T-helper 1 cell (primary cell): ENCODE results near the gene CYP11A1.
A peak's percentile ranks its signal among the peaks of the same experiment; 100 is the strongest.

Experiments used
- DNase-seq, 5 donors: peaks; one replicate each; pipeline ENCODE4 v3.0.0-alpha.2; 2012 to 2020

The CYP11A1 gene

DNA sequence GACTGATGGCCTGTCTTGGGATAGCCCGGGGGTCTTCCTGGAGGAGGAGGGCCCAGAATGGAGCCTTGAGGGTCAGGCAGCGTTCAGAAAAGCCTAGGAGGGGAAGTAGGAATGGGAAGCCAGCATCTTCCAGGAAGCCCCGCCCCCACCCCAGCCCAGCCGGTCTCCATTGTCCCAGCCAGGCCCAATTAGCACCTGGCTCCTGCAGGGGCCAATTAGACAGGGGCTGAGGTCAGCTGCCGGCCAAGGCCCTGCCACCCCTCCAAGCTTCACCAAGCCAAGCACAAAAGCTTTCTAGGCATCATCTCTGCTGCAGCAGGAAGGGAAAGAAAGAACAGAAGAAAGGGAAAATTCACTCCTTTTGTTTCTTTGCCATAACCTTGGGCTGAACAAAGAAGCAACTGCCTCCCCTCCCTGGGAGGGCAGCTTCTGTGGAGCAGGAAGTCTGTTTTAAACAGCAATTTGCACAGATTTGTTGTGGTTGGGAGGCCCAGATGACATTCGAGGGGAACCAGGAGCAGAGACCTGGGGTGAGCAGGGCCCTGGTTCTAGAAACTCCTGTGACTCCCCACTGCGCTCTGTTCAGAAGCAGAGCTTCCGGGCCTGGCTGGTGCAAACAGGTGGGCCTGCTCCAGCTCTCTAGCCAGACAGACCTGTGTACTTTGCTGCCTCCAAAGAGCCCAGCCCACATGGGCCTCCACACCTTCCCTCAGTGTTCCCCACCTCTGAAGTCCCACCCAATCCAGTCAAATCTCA lies 47.7 kb downstream of the CYP11A1 start:
- DNase-seq: no peak

DNA sequence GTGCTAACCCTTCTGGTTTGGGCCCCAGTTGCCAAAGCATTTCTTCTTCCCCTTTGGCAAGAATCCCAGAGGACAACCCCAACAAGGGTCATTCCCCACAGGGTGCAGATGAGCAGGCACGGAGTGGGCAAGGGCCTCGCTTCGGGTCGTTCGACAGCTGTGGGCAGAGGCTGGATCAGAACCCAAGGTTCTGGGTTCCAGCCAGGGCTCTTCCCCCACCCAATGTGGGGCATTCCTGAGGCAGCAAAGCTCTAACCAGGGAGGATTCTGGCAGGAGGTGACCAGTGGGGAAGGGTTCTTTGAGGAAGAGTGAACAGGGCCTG lies 48.3 kb downstream of the CYP11A1 start:
- no peak for DNase-seq

DNA sequence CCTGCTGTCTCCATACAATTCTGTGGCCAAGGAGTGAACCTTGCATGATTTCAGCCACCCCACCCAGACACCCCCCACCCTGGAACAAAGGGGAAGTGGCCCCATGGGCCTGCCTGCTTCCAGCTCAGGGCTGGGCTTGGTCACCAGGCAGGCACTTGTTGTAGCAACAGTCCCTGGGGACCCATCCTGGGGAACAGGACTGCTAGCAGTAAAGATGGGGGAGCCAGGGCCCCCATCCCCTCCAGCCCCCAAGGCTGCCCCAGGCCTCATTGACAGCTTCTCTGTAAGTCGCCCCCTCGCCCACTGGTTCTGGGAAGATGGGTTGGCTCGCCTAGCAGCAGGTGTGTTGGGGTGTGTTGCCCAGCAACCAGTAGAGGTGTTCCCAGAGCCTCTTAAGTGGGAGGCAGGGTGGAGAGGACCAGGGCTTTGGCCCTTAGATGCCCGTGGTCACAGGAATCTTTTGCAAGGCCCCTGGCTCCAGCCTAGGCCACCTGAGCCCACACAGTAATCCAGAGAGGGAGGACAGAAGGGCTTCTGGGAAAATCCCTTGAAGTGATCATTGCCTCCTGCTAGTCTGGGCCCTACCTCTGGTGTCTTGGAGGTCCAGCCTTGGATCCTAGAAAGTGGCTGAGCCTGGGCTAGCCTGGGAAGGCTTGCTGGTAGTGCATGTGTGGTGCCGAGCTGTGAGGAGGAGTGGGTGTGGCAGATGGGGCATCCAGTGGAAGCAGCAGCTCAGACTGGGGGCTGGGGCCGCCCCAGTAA lies 48.9 kb downstream of the CYP11A1 start:
- DNase-seq: no peak

GRCh38 chr15:74317820-74318375 lies 49.5 kb downstream of the CYP11A1 start:
- no peak for DNase-seq

DNA sequence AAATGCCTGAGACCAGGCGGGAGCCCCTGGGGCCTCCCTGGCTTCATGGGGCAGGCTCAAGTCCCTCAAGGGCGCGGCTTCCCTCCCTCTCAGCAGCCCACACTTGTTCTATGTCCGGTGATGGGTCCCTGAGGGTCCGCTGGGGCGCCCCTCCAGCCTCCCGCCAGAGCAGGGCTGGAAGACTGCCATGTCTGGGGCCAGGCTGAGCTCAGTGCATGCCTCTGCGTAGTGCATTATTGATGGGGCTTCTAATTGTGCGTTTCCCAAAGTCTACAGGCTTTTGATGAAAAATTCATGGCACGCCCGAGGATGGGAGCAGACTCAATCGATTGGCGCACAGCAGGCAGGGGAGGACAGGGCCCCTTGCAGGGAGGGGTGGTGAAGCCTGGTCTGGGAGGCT lies 51.3 kb downstream of the CYP11A1 start:
- no peak for DNase-seq

DNA sequence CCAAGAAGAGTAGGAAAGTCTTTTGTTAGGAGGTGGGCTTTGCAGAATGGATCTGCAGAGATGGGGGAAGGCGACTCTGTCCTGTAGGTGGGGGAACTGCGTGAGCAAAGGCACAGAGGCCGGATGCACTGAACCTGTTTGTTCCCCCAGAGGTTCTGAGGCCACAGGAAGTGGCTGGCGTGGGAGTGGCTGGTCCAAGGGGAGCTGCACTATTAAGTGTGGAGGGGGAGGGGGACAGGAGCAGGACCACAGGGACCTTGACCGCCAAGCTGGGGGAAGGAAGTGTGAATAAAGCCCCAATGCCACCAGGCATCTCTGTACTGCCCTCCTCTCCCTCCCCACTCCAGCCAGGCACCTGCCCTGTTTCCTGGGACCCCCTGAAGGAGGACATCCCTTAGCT lies 51.8 kb downstream of the CYP11A1 start:
- peak in 1 of 5 donors; percentile 44 for DNase-seq

DNA sequence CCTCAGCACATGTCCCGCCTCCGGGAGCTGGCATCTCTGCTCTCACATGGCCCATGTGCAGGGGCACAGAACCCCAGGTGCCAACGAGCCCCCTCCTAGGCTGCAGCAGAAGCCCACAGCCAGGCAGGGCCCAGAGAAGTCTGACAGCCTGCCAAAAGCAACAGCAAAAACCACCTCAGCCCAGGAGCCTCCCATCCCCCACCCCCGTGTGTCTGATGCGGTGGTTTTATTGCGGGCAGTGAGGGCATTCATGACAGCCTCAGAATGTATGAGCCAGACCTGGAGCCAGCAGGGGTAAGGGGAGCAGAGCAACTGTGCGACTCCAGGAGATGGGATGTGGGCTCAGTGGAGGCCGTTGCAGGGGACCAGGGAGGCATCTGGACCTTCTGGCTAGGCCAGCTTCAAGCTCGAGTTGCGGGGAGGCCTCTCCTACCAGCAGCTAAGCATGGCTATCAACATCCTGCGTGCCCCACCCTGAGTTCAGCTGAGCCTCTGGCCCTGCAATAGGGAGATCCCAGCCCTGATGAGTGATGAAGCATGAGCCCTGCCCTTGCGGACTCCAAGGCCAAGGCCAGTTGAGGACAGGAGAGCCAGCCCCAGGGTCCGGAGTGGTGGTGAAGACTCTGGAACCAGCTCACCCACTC lies 52.5 kb downstream of the CYP11A1 start:
- DNase-seq: no peak

- DNase-seq: no peak
Measured at GRCh38 chr15:74313889-74314288, 53.6 kb downstream of the CYP11A1 start.

GRCh38 chr15:74312445-74313007 lies 54.9 kb downstream of the CYP11A1 start:
- no peak for DNase-seq

GRCh38 chr15:74311734-74312444 lies 55.6 kb downstream of the CYP11A1 start:
- DNase-seq: no peak

GRCh38 chr15:74307827-74308811 lies 59.3 kb downstream of the CYP11A1 start:
- peak in 2 of 5 donors; percentile 8 to 26 for DNase-seq

DNA sequence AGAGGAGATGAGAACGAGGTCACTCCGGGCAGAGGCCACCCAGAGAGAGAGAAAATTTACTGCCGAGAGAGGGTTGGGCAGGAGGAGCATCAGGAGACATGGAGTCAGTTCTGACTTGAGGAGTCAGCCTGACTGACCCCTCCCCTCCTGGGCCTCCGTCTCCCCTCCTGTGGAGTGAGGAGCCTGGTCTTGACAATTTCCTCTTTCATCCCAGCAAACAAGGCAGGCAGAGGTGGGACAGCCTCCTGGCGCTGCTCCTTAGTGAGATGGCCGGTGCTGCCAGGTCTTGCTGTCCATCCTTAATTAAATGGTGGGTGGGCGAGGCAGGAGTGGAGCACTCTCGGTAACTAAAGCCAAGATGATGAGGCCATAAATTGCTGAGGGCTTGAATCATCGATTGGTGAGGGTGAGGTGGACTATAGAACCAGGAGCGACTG lies 60.6 kb downstream of the CYP11A1 start:
- no peak for DNase-seq

DNA sequence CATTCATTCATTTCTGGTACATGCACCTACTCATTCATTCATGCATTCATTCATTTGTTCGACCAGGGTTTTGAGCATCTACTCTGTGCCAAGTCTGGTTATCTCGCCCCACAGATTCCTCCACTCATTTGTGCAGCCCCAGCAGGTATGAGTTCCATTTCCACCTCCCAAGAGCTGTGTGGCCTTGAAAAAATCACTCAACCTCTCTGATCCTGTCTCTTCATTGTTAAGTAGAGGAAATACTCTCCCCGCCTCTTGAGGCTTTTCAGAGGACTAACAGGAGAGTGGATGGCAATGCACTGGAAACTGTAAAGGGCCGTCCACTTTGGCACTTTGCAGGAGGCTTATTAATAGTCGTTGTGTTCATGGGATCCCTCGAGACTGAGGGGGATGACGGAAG lies 61.8 kb downstream of the CYP11A1 start:
- no peak for DNase-seq

DNA sequence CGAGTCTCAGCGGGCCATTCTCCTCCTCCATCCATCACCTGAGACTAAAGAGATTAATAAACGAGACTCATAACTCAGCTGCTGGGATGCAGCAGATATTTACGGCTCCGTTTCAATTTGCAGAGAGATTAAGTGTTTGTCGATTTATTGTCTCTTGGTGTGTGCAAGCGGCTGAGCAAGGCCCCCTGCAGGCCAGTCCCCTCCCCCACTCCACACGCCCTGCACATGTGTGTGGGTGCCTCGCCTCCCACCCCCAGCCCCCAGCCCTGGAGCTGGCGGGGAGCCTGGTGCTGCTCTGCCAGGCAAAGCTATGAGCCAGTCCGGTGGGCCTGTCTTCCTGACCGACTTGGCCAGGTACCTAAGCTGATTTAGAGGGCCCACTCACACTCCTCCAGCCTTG lies 63.0 kb downstream of the CYP11A1 start:
- no peak for DNase-seq

DNA sequence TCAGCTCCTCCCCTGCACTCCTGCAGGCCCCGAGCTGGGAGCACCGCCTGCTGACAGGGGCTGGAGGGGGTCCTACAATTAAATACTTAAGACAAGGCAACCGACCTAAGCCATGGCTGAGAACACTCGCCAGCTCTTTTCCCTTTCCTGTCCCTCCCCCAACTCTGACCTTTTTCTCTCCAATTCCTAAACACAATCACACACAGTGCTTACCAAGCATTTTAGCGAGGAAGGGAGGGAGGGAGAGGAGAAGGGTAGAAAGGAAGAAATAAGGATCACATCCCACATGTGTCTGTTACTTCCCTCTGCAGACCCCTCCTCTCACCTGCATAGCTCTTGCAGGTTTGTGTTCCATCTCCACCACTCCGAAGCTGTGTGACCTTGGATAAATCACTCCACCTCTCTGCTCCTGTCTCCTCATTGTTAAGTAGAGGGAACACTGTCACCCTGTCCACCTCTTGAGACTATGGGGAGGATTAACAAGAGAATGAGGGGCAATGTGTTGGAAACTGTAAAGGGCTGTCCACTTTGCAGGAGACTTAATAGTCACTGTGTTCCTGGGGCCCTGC lies 63.6 kb downstream of the CYP11A1 start:
- no peak for DNase-seq

GRCh38 chr15:74302821-74303359 lies 64.6 kb downstream of the CYP11A1 start:
- DNase-seq: peak in 1 of 5 donors; percentile 15

DNA sequence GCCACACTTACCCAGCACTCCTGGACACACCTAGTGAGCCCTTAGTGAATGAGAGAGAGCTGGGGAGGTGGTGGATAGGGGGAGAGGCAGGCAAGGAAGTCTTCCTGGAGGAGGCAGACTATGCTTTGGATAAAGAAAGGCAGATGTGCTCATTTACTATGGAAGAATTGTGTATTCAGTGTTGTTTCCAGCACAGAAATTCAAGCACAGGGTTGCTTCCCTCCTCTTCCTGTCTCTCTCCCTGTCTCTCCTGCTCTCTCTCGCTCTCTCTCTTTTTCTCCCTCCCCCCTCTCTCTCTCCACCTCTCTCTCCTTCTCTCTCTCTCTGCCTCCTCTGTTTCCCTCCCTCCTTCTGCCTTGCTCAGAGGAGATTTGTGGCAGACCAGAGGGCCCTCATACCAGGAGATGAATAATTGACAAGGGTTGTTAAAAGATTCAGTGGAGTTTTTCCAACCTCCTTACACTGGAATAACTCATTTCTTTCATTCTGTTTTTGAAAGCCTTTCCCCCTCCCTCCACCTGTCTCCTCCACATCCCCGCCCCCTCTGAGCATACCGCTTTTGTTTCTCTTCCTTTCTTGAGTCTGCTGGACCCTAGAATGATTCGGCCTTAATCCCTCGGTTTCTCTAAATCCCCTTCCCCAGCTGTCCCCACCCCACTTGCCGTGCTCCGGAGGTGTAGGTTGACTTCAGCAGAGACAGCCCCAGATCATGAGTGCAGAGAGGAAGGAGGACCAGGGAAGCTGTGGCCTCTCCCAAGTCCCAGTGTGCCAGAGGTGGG lies 65.7 kb downstream of the CYP11A1 start:
- DNase-seq: no peak

DNA sequence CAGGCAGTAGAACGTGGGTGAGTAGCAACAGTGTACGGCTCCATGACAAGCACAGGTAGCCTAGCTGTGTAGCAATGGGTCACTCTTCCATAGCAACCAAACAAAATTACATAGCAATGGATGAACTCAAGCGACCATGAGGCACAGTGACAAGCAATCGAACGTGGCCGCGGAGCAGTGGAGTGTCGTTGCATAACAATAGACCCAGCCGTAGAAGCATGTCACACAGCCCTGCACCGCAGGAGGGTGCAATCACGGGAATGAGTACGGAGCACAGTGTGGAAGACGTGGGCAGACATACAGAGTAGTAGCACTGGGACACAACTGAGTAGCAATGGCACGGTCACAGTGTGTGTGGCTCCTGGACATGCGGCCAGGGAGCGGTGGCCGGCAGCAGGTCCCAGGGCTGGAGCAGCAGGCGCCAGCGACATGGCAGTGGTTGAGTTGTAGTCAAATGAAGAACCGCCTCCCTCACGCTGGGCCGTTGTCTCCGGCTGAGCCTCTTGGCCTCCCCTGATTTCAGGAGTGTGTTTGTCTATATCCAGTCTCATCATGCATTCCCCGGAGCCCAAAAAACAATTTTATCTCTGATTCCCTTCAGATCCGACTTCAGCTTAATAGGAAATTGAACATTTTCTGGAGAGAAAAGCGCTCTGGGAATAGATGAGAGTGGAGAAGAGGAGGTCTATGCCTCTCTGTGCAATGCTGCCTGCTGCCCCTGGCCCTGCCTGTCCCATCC lies 67.2 kb downstream of the CYP11A1 start:
- no peak for DNase-seq

DNA sequence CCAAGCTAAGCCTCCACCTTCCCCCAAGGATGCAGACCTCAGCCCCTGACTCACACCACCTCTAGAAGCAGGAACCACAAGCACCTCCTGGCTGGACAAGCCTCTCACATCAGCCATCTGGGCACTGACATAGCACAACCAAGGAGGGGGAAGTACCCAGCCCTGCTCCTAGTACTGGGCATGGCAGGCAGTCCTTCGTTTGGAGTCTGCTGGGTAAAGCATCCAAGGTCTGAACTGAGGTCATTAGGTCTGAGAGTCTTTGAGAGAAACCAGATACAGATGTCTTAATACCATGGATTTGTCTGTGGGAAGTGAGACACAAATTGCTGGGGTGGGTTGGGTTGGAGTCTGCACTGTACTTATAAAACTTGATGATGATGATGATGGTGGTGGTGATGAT lies 69.6 kb downstream of the CYP11A1 start:
- DNase-seq: no peak
